Stimulated activated CD8-positive, alpha-beta memory T cell treated with anti-CD3 and anti-CD28 coated beads, Interleukin-7, amount 100 ng/mL, for 48 hours (primary cell): Measurements from ENCODE around the gene EFNB2.

ENCODE experiments used
- DNase-seq, 2 donors: peaks; one replicate each; pipeline ENCODE4 v3.0.0-alpha.2; 2020; ENCODE audit warnings: low read depth in 1 of 2; ENCODE audit errors: extremely low read depth in 1 of 2

The EFNB2 gene

GRCh38 chr13:106503730-106504453, 31.6 kb downstream of the EFNB2 start:
- DNase-seq: no peak

DNA sequence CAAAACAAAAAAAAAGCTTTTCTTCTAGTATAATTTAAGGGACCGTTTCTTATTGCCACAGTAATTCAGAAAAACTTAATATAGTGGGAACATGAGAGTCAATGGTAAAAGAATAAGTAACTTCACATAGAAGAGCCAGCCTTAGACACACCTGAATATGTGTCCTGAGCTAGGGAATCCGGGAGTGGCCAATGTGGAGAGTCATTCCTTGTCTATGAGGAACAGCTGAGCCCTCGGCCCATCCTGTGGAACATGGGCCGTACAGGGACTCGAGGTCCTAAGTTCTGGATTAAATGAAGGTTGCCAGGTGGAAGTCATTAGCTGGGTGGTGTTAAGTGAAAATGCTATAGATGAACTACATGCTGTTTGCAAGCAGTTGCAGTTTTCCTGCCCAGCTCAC, 32.2 kb downstream of the EFNB2 start:
- no peak for DNase-seq

GRCh38 chr13:106500445-106500844, 35.0 kb downstream of the EFNB2 start:
- DNase-seq: no peak

- no peak for DNase-seq
Observed at GRCh38 chr13:106499896-106500295, 35.6 kb downstream of the EFNB2 start.

GRCh38 chr13:106499113-106499512, 36.3 kb downstream of the EFNB2 start:
- DNase-seq: no peak

DNA sequence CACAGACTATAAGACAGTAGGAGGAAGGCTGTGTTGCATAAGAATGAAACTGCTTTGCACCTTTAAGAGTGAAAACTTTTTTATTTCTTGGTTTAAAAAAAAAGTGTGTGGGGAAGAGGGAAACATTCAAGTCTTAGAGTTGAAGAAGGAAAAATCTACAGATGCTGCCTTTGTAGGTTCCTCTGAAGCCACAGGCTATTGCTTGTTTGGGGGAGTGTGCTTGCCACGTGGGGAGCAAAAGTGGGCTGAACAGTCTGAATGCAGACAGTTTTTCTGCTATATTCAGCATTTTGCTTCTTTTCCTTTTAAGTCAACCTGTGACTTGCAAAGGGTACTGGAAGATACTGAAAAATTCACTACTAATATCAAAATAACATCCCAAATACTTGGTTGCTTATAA, 36.9 kb downstream of the EFNB2 start:
- DNase-seq: no peak

DNA sequence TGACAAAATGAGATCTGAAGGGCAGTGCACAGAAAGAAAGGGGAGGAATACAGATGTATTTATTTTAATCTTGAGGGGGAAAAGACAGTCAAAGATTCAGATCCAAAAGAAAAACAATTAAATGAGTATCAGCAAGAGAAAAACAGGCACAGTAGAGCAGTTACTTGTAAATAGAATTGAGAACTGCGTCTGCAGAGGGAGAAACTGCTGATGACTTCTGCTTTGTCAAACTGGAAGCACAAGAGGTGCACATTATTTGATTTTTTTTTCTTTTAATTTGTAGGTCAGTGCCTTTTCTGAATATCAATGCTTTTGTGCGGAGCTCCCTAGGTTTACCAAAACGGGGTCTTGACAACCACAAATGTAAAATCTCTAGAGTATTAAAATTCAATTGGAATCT, 37.3 kb downstream of the EFNB2 start:
- no peak for DNase-seq

DNA sequence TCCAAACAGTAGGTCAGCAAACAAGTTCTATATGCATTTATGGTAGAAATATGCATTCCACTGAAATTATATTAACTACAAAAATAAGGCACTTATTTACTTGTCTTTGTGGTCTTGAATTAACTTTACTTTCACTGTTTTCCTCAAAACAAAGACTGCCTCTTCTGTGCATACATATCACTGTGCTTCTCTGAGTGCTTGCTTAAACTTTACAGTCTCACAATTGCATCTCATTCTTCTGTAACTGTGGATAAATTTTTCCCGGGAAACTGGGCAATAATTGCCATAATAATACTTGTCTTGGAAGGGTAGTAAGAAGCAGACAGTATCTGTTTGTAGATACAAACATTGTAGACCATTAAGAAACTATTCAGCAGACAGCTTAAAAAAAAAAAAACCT, 38.4 kb downstream of the EFNB2 start:
- no peak for DNase-seq

DNA sequence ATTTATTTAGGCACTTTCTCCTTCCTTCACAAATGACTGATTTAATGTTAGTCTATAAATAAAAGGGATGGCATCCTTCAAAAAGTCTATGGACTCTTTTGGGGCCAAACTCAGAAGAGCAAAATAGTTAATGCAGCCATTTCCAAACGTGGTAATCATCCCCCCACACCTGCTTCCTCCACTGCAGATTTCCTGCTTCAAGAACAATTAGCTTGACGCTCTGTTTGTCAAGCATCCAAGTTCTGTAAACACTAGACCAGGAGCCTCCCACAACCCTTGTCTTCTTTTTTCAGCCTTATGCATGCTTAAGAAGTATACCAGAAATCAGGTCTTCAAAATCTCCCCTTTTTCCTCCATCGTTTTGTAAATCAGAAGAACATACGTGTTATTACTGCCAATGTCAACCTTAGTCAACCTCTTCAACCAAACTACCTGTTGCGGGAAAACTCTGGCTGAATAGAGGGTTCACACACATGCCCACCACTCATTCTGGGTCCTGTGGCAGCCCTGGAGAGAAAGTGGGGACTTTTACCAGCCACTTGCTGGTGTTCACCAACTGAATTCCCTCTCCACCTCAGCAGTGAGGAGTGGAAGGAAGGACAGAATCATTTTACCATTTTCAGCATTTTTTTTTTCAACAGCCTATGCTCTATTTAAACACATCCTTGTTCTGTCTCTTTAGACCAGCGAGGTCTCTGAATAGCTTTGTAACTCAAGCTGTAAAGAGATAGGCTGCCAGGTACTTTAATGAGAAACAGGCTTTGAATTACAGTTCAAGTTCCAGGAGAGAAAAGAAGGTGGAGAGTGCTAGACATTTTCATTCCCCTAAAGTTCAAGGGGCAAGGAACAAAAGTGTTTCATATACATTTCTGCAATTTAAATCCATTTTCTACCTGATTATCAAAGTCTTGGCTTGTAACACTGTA, 39.1 kb downstream of the EFNB2 start:
- DNase-seq: no peak

GRCh38 chr13:106494936-106495335, 40.5 kb downstream of the EFNB2 start:
- no peak for DNase-seq

- no peak for DNase-seq
Observed at GRCh38 chr13:106494506-106494905, 41.0 kb downstream of the EFNB2 start.

DNA sequence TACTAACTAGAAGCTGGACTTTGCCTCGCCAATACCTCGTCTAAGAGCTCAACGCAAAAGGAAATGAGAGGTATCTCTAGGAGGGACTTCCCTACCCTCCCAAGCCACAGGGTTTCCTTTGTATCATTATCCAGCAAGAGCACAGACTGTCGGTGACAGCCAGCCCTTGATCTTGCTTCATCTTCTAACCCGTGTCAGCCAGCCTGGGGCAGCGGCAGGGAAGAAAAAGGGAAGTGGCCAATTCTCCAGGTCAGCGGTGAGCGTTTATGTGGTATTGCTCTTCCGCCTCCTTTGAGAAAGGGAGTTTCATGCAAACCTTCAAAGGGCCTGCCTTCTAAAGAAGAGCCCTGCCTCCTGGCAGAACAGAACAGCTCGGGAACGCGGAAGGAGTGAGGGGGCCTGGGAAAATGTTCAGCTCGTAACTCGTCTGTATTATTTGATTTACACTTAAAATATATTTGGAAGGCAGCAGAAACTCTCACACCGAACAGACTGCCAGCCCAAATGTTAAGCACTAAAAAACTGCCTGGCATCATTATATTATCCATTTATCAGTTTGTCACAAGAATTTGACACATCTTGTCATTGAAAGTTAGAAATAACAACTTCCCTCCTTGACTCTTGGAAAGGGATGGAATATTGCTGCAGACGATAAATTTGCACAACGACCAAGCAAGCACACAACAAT, 41.8 kb downstream of the EFNB2 start:
- no peak for DNase-seq

GRCh38 chr13:106492588-106493475, 42.6 kb downstream of the EFNB2 start:
- no peak for DNase-seq

- no peak for DNase-seq
Observed at GRCh38 chr13:106491928-106492587, 43.4 kb downstream of the EFNB2 start.

DNA sequence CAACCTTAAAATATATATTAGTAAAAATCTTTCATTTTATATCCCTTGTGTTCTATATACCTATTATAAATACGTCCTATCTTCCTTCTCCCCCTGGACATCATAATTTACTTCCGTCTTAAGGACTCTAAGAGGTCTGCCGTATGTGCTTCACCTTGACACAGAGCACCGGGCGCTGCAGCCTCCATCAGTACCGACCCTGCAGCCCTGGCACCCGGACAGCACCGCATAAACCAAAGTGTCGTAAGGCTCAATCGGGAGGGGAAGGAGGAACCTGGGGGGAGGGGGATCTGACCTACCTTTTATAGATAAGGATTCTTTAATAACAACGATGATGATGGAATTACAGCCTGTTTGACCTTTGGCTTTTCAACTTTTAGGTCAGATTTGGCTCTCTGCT, 44.0 kb downstream of the EFNB2 start:
- no peak for DNase-seq

- DNase-seq: no peak
Observed at GRCh38 chr13:106490569-106491321, 44.7 kb downstream of the EFNB2 start.

GRCh38 chr13:106489849-106490568, 45.5 kb downstream of the EFNB2 start:
- no peak for DNase-seq

DNA sequence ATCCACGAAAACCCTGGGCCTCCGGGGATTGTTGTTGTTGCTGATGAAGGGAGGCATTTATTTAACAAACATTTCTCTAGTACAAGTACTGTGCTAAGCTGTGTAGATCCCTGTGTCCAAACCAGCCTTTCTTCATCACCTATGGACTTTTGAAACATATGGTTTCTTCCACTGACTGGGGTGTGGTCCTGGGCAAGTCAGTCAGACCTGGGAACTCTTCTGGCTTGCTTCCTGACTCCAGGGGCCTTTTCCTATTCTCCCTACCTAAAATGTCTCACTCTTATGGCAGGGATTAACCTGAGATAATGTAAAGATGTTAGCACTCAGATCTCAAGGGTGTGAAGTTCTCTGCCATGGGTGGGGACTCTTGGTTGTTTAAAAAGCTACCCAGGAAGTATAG, 46.8 kb downstream of the EFNB2 start:
- no peak for DNase-seq

DNA sequence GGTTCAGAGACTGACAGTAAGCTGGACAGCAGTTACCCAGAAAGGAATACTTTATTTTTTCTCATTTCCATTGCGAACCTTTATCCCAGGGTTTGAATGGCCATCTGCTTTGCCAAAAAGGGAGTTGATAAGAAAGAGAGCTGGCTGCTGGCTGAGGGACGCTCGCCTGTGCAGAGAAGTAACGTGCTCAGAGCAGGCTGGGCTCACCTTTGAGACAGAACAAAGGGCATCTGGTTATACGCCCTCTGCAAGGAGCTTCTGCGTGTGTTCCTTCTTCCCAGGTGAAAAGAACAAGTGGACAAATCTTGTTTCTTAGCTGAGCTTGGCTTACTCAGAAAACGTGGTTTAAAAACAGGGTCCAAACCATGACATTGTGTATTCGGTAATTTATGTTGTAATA, 47.4 kb downstream of the EFNB2 start:
- no peak for DNase-seq
